Neural cell (in vitro differentiated cells): ENCODE results near the gene KIAA0586.

Experiments
- CTCF ChIP-seq: fragments of 450-650 bp; IDR thresholded peaks from 2 replicates; pipeline ENCODE4 v1.5.1; 2014; ENCODE audit warnings: antibody characterized with exemption, mild to moderate bottlenecking, moderate library complexity; ENCODE audit not compliant: poor library complexity, severe bottlenecking
- EZH2 ChIP-seq: fragments of 200-600, 300-800 bp; shearing (Covaris generic), sonication (generic); IDR thresholded peaks from 2 replicates; pipeline ENCODE4 v1.6.1; 2014; ENCODE audit warnings: antibody characterized with exemption, low read length, borderline replicate concordance, mild to moderate bottlenecking; ENCODE audit not compliant: insufficient read depth, poor library complexity, severe bottlenecking
- MXI1 ChIP-seq: fragments of 450-650 bp; conservative IDR thresholded peaks from 2 replicates; pipeline ENCODE4 v1.6.1; 2014; ENCODE audit warnings: antibody characterized with exemption, mild to moderate bottlenecking; ENCODE audit not compliant: poor library complexity, severe bottlenecking
- POLR2AphosphoS5 ChIP-seq: IDR thresholded peaks from 2 replicates; pipeline ENCODE4 v1.6.1; 2012
- RAD21 ChIP-seq: fragments of 450-650 bp; conservative IDR thresholded peaks from 2 replicates; pipeline ENCODE4 v1.6.1; 2014; ENCODE audit warnings: antibody characterized with exemption, mild to moderate bottlenecking, moderate library complexity
- REST ChIP-seq: IDR thresholded peaks from 2 replicates; pipeline ENCODE4 v1.6.1; 2012; ENCODE audit warnings: borderline replicate concordance
- SMC3 ChIP-seq: fragments of 450-650 bp; conservative IDR thresholded peaks from 2 replicates; pipeline ENCODE4 v1.6.1; 2014; ENCODE audit warnings: antibody characterized with exemption, mild to moderate bottlenecking, moderate library complexity; ENCODE audit not compliant: poor library complexity
- TAF1 ChIP-seq: IDR thresholded peaks from 2 replicates; pipeline ENCODE4 v1.6.1; 2012; ENCODE audit warnings: low read depth

GRCh38 chr14:58467575-58467974 is 40.1 kb downstream of the KIAA0586 start:
- no peak for TF ChIP-seq MXI1
- no peak for TF ChIP-seq CTCF
- no peak for TF ChIP-seq RAD21
- no peak for TF ChIP-seq POLR2AphosphoS5
- TF ChIP-seq EZH2 = no peak
- no peak for TF ChIP-seq SMC3
- no peak for TF ChIP-seq TAF1
- no peak for TF ChIP-seq REST
